8988T (cell line): ENCODE results near the gene HOXC9.

Experiments used
- DNase-seq: peaks from one replicate; pipeline ENCODE4 v3.0.0; 2011

The HOXC9 gene

DNA sequence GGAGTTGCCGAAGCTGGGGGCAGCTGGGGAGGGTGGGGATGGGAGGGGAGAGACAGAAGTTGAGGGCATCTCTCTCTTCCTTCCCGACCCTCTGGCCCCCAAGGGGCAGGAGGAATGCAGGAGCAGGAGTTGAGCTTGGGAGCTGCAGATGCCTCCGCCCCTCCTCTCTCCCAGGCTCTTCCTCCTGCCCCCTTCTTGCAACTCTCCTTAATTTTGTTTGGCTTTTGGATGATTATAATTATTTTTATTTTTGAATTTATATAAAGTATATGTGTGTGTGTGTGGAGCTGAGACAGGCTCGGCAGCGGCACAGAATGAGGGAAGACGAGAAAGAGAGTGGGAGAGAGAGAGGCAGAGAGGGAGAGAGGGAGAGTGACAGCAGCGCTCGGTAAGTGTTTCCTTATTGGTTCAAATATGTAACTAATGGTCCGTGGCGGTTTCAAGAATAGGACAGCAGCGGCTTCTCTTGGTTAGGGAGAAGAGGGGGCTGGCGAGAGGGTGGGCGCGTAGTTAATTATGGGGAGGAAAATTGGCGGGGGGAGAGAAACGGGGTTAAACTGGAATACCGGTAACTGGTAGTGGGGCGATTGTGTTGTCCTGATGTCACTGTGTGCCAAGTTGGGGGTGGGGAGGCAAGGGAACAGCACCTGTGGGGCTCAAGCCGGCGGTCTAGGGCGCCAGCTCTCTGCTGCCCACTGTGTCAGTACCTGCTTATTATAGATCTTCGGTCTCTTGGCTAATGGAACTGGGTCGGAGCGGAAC, 17.2 kb downstream of the HOXC9 start:
- peak; percentile 80 for DNase-seq

- peak; percentile 95 for DNase-seq
Observed at GRCh38 chr12:54017878-54018467, 18.0 kb downstream of the HOXC9 start.

GRCh38 chr12:54018468-54018984, 18.6 kb downstream of the HOXC9 start:
- no peak for DNase-seq

GRCh38 chr12:54019091-54019811, 19.3 kb downstream of the HOXC9 start:
- DNase-seq, result no peak

DNA sequence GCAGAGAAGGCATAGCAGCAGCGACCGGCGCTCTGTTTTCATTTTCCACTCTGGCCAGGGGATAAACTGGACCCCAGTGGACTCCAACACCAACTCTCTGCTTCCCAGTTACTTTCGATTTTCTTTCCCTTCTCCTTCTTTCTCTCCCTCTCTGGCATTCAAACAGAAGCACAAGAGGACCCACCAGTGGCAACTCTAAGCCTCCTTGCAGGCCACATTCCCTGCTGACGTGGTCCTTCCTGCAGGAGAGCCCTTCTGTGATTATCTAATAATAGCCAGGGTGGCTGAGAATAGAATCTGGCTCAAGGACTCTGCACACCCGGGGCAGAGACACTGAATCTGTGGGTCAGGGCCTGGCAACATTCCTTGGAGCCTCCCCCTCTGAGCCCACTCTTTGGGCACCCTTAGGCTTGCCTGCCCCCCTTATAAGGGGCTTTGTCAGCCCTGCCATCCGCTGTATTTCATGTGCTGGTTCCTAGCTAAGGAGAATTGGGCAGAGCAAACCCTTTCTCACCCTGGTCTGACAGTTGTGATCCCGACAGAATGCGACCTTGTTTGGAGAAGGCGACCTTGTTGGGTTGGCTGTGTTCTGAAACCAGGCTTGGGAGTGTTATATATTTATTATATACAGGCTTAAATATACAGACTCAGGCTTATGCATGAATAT, 20.1 kb downstream of the HOXC9 start:
- DNase-seq, result no peak

- DNase-seq, result no peak
Observed at GRCh38 chr12:54020591-54021405, 20.8 kb downstream of the HOXC9 start.

DNA sequence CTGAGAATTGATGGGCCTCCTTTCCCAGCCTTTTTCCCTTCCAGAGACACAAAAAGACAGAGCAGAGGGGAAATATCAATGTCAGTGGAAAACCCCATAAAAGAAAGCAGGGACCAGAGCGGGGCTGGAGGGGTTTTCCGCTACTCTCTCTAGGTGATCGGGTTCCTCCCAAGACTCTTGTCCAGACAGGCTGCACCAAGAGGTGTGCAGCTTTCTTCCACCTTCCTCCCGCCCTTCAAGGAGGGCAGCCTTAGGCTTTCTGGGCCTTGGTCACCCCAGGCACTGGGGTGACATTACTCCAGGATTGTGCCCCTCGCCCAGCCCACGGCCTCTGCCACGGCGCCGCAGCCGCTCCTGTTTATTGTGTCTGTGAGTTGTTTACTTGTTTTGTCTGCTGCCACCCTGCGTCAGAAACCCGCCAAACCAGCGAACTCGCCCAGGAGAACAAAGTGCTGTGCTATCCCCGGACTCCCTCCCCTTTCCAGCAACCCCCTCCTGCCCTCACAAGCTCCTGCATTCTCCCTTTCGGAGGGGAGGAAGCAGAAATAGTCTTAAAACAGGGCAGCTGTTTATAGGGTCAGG, 21.6 kb downstream of the HOXC9 start:
- no peak for DNase-seq

GRCh38 chr12:54022960-54023884, 23.3 kb downstream of the HOXC9 start:
- no peak for DNase-seq

DNA sequence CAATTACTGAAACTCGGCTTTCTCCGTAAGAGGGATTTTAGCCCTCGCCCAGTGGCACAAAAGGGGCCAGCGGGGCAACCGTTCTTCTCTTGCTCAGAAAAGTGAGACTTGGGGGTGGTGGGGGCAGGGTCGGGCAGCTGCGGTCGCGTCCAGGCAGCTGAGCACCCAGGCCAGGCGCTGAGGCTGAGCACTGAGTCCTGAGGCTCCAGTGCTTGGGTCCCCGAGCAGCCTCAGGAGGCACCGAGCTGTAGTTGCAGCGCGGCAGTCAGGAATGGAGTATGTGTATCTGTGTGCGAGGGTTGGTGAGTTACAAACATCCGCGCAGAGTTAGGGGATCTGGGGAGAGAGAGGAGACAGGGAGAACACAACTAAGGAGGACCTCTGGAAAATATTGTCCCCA, 24.2 kb downstream of the HOXC9 start:
- DNase-seq, result no peak

DNA sequence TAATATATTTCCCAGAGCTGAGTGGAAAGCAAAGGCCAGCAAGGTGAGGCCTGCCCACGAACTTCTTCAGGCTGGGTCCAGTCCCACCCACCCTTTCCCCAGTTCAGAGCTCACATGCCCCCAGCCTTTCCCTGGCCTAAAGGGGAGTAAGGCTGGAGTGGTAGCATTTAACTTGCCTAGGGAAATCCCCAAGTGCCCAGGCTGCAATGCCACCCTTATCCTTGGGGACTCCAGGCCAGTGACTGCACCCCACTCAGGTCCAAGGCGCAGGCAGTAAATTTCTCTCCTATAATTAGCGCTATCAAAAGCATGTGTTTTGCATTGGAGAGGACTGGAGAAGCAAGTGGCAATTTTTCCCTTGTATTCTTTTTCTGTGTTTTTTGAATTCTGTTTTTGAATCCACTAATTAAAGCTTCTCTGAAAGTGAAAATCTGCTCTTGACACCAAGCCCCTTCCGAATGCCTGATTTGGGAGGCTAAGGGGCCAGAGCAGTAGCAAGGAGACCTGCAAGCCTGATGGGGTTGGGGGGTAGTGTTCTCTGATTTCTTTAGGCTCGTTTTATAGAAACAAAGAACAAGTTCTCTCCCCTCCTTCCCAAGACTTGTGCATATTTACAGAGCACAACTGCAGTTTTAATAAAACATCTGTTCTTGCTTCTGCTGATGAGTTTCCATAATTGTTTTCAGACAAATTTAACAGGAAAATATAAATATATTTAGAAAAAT, 24.8 kb downstream of the HOXC9 start:
- DNase-seq, result no peak

GRCh38 chr12:54025499-54026405, 25.8 kb downstream of the HOXC9 start:
- DNase-seq, result no peak

- no peak for DNase-seq
Observed at GRCh38 chr12:54026640-54027441, 26.9 kb downstream of the HOXC9 start.

GRCh38 chr12:54027442-54027786, 27.5 kb downstream of the HOXC9 start:
- DNase-seq, result no peak

- peak; percentile 86 for DNase-seq
Observed at GRCh38 chr12:54028314-54029201, 28.6 kb downstream of the HOXC9 start, which contains the start of gene HOXC6. HOXC6 (plus strand) TSS chr12:54028440; CDS start chr12:54028522, 82 bp downstream.

GRCh38 chr12:54029529-54030441, 29.8 kb downstream of the HOXC9 start:
- DNase-seq, result no peak

- DNase-seq, result no peak
Observed at GRCh38 chr12:54030442-54030801, 30.5 kb downstream of the HOXC9 start.
